Suprapubic skin (tissue), 4 donors: Measurements from ENCODE around the gene SERINC5.

Source experiments
- POLR2A ChIP-seq, 2 donors: fragments of 450-650 bp; IDR thresholded peaks; one replicate each; pipeline ENCODE4 v1.6.1; 2017; ENCODE audit warnings: antibody characterized with exemption in 2 of 2, mild to moderate bottlenecking in 2 of 2, moderate library complexity in 2 of 2
- POLR2AphosphoS5 ChIP-seq, 3 donors: sonication (generic); formaldehyde crosslinking; IDR thresholded peaks; one replicate each; pipeline ENCODE4 v1.6.1; 2017; ENCODE audit warnings: antibody characterized with exemption in 3 of 3
- TF ChIP-seq, protein P1 (sequence below), 2 donors: fragments of 200-600 bp in 1 of 2; fragments of 450-650 bp in 1 of 2; sonication (generic) in 1 of 2; IDR thresholded peaks; one replicate each; pipeline ENCODE4 v1.5.1; 2016 to 2019; ENCODE audit warnings: antibody characterized with exemption in 2 of 2, mild to moderate bottlenecking in 1 of 2, moderate library complexity in 1 of 2

DNA sequence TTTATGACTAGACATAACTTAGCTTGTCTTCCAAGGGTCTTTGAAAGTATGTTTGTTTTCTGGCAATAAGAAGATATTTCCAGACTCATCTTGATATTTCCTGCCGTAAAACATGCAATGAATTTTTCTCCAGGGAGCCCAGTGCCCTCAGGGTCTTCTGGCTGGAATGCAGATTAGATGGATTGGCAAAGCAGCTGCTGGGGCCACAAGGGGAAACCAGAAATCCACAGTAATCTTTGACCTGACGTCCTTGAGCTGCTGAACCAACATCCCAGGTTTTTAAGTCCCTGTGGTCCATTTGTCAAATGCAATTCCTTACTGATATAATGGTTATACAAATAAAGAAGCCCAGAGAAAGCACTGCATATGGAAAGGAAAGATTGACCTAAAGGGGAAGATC is 127.7 kb downstream of the SERINC5 start:
- TF ChIP-seq POLR2A (IDR thresholded peaks at IDR 0.05) (no peak), POLR2AphosphoS5 (IDR thresholded peaks at IDR 0.05) (no peak)
- TF ChIP-seq, protein P1, sequence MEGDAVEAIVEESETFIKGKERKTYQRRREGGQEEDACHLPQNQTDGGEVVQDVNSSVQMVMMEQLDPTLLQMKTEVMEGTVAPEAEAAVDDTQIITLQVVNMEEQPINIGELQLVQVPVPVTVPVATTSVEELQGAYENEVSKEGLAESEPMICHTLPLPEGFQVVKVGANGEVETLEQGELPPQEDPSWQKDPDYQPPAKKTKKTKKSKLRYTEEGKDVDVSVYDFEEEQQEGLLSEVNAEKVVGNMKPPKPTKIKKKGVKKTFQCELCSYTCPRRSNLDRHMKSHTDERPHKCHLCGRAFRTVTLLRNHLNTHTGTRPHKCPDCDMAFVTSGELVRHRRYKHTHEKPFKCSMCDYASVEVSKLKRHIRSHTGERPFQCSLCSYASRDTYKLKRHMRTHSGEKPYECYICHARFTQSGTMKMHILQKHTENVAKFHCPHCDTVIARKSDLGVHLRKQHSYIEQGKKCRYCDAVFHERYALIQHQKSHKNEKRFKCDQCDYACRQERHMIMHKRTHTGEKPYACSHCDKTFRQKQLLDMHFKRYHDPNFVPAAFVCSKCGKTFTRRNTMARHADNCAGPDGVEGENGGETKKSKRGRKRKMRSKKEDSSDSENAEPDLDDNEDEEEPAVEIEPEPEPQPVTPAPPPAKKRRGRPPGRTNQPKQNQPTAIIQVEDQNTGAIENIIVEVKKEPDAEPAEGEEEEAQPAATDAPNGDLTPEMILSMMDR (IDR thresholded peaks at IDR 0.05): no peak
